Esophagus muscularis mucosa (tissue), 4 donors: ENCODE results near the gene PPARD.

ENCODE experiments used
- EP300 ChIP-seq: sonication (generic); formaldehyde crosslinking; IDR thresholded peaks from one replicate; pipeline ENCODE4 v1.6.1; 2017; ENCODE audit warnings: antibody characterized with exemption
- POLR2A ChIP-seq: fragments of 450-650 bp; IDR thresholded peaks from one replicate; pipeline ENCODE4 v1.6.1; 2017; ENCODE audit warnings: antibody characterized with exemption, moderate library complexity, mild to moderate bottlenecking, low read depth
- POLR2AphosphoS5 ChIP-seq, 2 donors: sonication (generic); formaldehyde crosslinking; IDR thresholded peaks; one replicate each; pipeline ENCODE4 v1.6.1; 2017; ENCODE audit warnings: antibody characterized with exemption in 2 of 2
- TF ChIP-seq, protein P1 (sequence below), 3 experiments: fragments of 200-600 bp in 2 of 3; fragments of 450-650 bp in 1 of 3; sonication (generic) in 2 of 3; IDR thresholded peaks; one replicate each; pipeline ENCODE4 v1.5.1; 2017 to 2019; ENCODE audit warnings: antibody characterized with exemption in 3 of 3, mild to moderate bottlenecking in 2 of 3, moderate library complexity in 1 of 3

DNA sequence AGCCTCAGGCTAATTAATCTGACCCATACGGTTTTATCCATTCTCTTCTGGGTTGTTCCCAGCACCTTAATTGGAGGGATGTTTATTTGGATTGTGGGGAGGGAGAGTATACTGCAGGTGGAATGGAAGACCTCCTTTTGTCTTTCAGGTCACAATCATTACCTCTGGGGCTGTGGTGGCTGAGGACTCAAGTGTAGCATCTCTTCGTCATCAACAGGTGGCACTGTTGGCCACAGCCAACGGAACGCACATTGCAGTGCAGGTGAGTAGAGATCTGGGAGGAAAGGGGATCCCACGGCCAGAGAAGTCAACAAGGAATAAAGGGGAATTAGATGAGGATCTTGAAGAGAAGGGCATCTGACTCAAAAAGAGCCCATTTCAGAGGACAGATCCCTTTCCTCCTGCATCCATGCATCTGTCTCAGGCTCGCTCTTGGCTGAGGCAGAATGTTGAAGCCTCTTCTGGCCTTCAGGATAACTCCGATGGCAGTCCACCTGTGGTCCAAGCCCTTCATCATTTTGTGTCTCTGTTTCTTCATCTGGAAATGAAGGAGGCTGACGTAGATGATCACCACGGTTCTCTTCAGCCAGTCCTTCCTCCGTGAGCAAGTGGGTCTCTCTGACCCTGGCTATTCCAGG, 47.9 kb upstream of the PPARD start:
- TF ChIP-seq, protein P1, sequence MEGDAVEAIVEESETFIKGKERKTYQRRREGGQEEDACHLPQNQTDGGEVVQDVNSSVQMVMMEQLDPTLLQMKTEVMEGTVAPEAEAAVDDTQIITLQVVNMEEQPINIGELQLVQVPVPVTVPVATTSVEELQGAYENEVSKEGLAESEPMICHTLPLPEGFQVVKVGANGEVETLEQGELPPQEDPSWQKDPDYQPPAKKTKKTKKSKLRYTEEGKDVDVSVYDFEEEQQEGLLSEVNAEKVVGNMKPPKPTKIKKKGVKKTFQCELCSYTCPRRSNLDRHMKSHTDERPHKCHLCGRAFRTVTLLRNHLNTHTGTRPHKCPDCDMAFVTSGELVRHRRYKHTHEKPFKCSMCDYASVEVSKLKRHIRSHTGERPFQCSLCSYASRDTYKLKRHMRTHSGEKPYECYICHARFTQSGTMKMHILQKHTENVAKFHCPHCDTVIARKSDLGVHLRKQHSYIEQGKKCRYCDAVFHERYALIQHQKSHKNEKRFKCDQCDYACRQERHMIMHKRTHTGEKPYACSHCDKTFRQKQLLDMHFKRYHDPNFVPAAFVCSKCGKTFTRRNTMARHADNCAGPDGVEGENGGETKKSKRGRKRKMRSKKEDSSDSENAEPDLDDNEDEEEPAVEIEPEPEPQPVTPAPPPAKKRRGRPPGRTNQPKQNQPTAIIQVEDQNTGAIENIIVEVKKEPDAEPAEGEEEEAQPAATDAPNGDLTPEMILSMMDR (IDR thresholded peaks at IDR 0.05), result peak; percentile 49 to 72 (median 69)
- TF ChIP-seq POLR2A, result no peak
- peak in 1 of 2 donors; percentile 13 for TF ChIP-seq POLR2AphosphoS5 (IDR thresholded peaks at IDR 0.05)
- TF ChIP-seq EP300, result no peak
